H1 (cell line): ENCODE data around the gene CDON. TPM values are rescaled to one million over a fixed set of nuclear protein-coding genes. Genes with fewer than 3 reads are reported as not detected.

Source experiments
- CTCF ChIA-PET: fragments of 300-600 bp; sonication (Branson Sonifier 250); formaldehyde crosslinking; loops from one replicate; lab custom pipeline; 2021; ENCODE audit not compliant: partially characterized antibody; lab: Charles Lee
- POLR2A ChIA-PET: fragments of 300-600 bp; sonication (Branson Sonifier 250); formaldehyde crosslinking; loops from one replicate; lab custom pipeline; 2021; ENCODE audit warnings: inconsistent platforms; ENCODE audit not compliant: partially characterized antibody; lab: Charles Lee
- DNase-seq, 2 experiments: peaks; one replicate each; pipeline versions ENCODE4 v3.0.0 to v3.0.0-alpha.2; 2010 to 2022; ENCODE audit warnings: low spot score in 2 of 2, low read depth in 1 of 2, mixed read lengths in 1 of 2
- FAIRE-seq: peaks from 2 replicates; lab custom pipeline; 2011; peaks lifted over from hg19 to GRCh38; lab: Jason Lieb, UNC
- H2AFZ ChIP-seq: 2 replicates; pipeline ENCODE4 v1.8.1; 2012; ENCODE audit warnings: low read length, inconsistent platforms
- H2AK5ac ChIP-seq: 2 replicates; pipeline ENCODE4 v1.6.1; 2013; ENCODE audit warnings: low read depth, low read length
- H2BK120ac ChIP-seq: replicated peaks from 2 replicates; pipeline ENCODE3; 2013; ENCODE audit warnings: low read depth, low read length, inconsistent platforms
- H2BK12ac ChIP-seq: 2 replicates; pipeline ENCODE4 v1.6.1; 2013; ENCODE audit warnings: low read depth, low read length
- H2BK15ac ChIP-seq: 2 replicates; pipeline ENCODE4 v1.6.1; 2013; ENCODE audit warnings: low read length
- H2BK20ac ChIP-seq: 2 replicates; pipeline ENCODE4 v1.6.1; 2013; ENCODE audit warnings: low read length
- H2BK5ac ChIP-seq: 2 replicates; pipeline ENCODE4 v1.6.1; 2013; ENCODE audit warnings: low read depth, low read length
- H3K14ac ChIP-seq: 2 replicates; pipeline ENCODE4 v1.6.1; 2013; ENCODE audit warnings: inconsistent platforms; ENCODE audit not compliant: insufficient read length
- H3K18ac ChIP-seq: 2 replicates; pipeline ENCODE4 v1.6.1; 2013; ENCODE audit warnings: low read length; ENCODE audit errors: extremely low read depth
- H3K23ac ChIP-seq: 2 replicates; pipeline ENCODE4 v1.6.1; 2013; ENCODE audit warnings: inconsistent platforms; ENCODE audit not compliant: insufficient read length
- H3K23me2 ChIP-seq: 2 replicates; pipeline ENCODE4 v1.6.1; 2013; ENCODE audit warnings: low read depth, low read length
- H3K27ac ChIP-seq: 2 replicates; pipeline ENCODE4 v1.6.1; 2011; ENCODE audit warnings: low read depth, low read length, inconsistent platforms
- H3K27me3 ChIP-seq, 4 experiments: replicated peaks in 1 of 4; 1 replicate in 1 of 4; 2 replicates in 3 of 4; pipeline versions ENCODE4 v1.6.1 to v1.8.1; 2011 to 2013; ENCODE audit warnings: low read length in 3 of 4, mild to moderate bottlenecking in 3 of 4, inconsistent platforms in 2 of 4, mixed read lengths in 2 of 4, moderate library complexity in 1 of 4; ENCODE audit not compliant: control insufficient read depth in 3 of 4, insufficient read depth in 3 of 4; ENCODE audit errors: extremely low read depth in 1 of 4
- H3K36me3 ChIP-seq, 4 experiments: 2 replicates each; pipeline versions ENCODE4 v1.6.1 to v1.8.1; 2011 to 2013; ENCODE audit warnings: mild to moderate bottlenecking in 4 of 4, low read length in 3 of 4, moderate library complexity in 2 of 4, control low read depth in 1 of 4, inconsistent platforms in 1 of 4; ENCODE audit not compliant: insufficient read depth in 4 of 4, control insufficient read depth in 2 of 4
- H3K4ac ChIP-seq: replicated peaks from 2 replicates; pipeline ENCODE3; 2013; ENCODE audit warnings: low read length, low read depth, mixed read lengths, inconsistent platforms; ENCODE audit not compliant: insufficient read length
- H3K4me1 ChIP-seq, 4 experiments: replicated peaks in 1 of 4; 1 replicate in 1 of 4; 2 replicates in 3 of 4; pipeline versions ENCODE4 v1.6.1 to v1.8.1; 2011 to 2013; ENCODE audit warnings: low read length in 3 of 4, inconsistent platforms in 2 of 4, mixed read lengths in 1 of 4; ENCODE audit not compliant: insufficient read depth in 4 of 4, control insufficient read depth in 3 of 4
- H3K4me2 ChIP-seq, 2 experiments: 2 replicates each; pipeline versions ENCODE4 v1.6.1 to v1.8.1; 2011 to 2013; ENCODE audit warnings: low read depth in 2 of 2, low read length in 2 of 2, control low read depth in 1 of 2, inconsistent platforms in 1 of 2, mild to moderate bottlenecking in 1 of 2; ENCODE audit not compliant: insufficient read depth in 1 of 2
- H3K4me3 ChIP-seq, 4 experiments: fragments of 200-600, 300-600 bp in 1 of 4; sonication (generic), shearing (Covaris generic), sonication (Bioruptor Twin) in 1 of 4; 2 replicates each; pipeline versions ENCODE4 v1.5.1 to v1.8.1; 2011 to 2016; ENCODE audit warnings: low read length in 4 of 4, low read depth in 3 of 4, control low read depth in 2 of 4, inconsistent platforms in 2 of 4, mild to moderate bottlenecking in 2 of 4, mixed read lengths in 1 of 4, moderate library complexity in 1 of 4; ENCODE audit not compliant: insufficient read depth in 2 of 4; ENCODE audit errors: extremely low read depth in 1 of 4
- H3K56ac ChIP-seq: replicated peaks from 2 replicates; pipeline ENCODE3; 2013; ENCODE audit warnings: low read depth, mild to moderate bottlenecking, mixed read lengths, low read length, inconsistent platforms; ENCODE audit not compliant: insufficient read length
- H3K79me1 ChIP-seq: 2 replicates; pipeline ENCODE4 v1.6.1; 2013; ENCODE audit warnings: low read depth, low read length, control low read depth
- H3K79me2 ChIP-seq, 2 experiments: 2 replicates each; pipeline versions ENCODE4 v1.6.1 to v1.8.1; 2012 to 2013; ENCODE audit warnings: low read length in 2 of 2, mild to moderate bottlenecking in 2 of 2, inconsistent platforms in 1 of 2; ENCODE audit not compliant: insufficient read depth in 2 of 2, control insufficient read depth in 1 of 2
- H3K9ac ChIP-seq, 4 experiments: replicated peaks in 1 of 4; 1 replicate in 1 of 4; 2 replicates in 3 of 4; pipeline versions ENCODE4 v1.6.1 to v1.8.1; 2011 to 2013; ENCODE audit warnings: low read depth in 3 of 4, low read length in 3 of 4, control low read depth in 2 of 4, mild to moderate bottlenecking in 2 of 4, moderate library complexity in 2 of 4, inconsistent platforms in 1 of 4; ENCODE audit errors: extremely low read depth in 1 of 4
- H3K9me3 ChIP-seq, 2 experiments: 2 replicates each; pipeline versions ENCODE4 v1.6.1 to v1.8.1; 2012 to 2013; ENCODE audit warnings: mild to moderate bottlenecking in 2 of 2, moderate library complexity in 2 of 2, control low read depth in 1 of 2, inconsistent platforms in 1 of 2, low read depth in 1 of 2, low read length in 1 of 2, mixed read lengths in 1 of 2; ENCODE audit not compliant: insufficient read depth in 2 of 2
- H4K20me1 ChIP-seq, 2 experiments: replicated peaks in 1 of 2; 2 replicates each; pipeline versions ENCODE3 to v1.8.1; 2011 to 2013; ENCODE audit warnings: inconsistent platforms in 2 of 2, low read length in 2 of 2, mild to moderate bottlenecking in 1 of 2; ENCODE audit not compliant: insufficient read depth in 2 of 2, control insufficient read depth in 1 of 2
- H4K5ac ChIP-seq: 2 replicates; pipeline ENCODE4 v1.6.1; 2013; ENCODE audit warnings: low read length, low read depth, mixed read lengths, inconsistent platforms; ENCODE audit not compliant: insufficient read length
- H4K8ac ChIP-seq: 2 replicates; pipeline ENCODE4 v1.8.0; 2013; ENCODE audit warnings: mild to moderate bottlenecking, moderate library complexity, low read length, inconsistent platforms; ENCODE audit not compliant: insufficient read depth; ENCODE audit errors: extremely low read depth
- H4K91ac ChIP-seq: replicated peaks from 2 replicates; pipeline ENCODE3; 2013; ENCODE audit warnings: low read length, mixed read lengths, inconsistent platforms; ENCODE audit not compliant: insufficient read length
- ATF3 ChIP-seq: IDR thresholded peaks from 2 replicates; pipeline ENCODE4 v1.6.1; 2011; ENCODE audit warnings: low read depth, mild to moderate bottlenecking, low read length; ENCODE audit not compliant: insufficient read depth
- CEBPB ChIP-seq: IDR thresholded peaks from 2 replicates; pipeline ENCODE4 v1.6.1; 2012; ENCODE audit warnings: low read depth, low read length
- CHD2 ChIP-seq: IDR thresholded peaks from 2 replicates; pipeline ENCODE4 v1.6.1; 2012; ENCODE audit warnings: low read length, improper control_type of control experiment
- EGR1 ChIP-seq: IDR thresholded peaks from 2 replicates; pipeline ENCODE4 v1.6.1; 2011; ENCODE audit warnings: low read depth, low read length, borderline replicate concordance
- EP300 ChIP-seq, 2 experiments: IDR thresholded peaks; 1 replicate in 1 of 2; 2 replicates in 1 of 2; pipeline ENCODE4 v1.6.1; 2011 to 2012; ENCODE audit warnings: low read depth in 2 of 2, low read length in 2 of 2, mild to moderate bottlenecking in 2 of 2, borderline replicate concordance in 1 of 2, inconsistent platforms in 1 of 2, moderate library complexity in 1 of 2
- EZH2 ChIP-seq: fragments of 200-600 bp; sonication (generic); IDR thresholded peaks from 2 replicates; pipeline ENCODE4 v1.7.1; 2012; ENCODE audit warnings: low read depth, mild to moderate bottlenecking, moderate library complexity, low read length, inconsistent platforms; ENCODE audit not compliant: severe bottlenecking
- JUN ChIP-seq: IDR thresholded peaks from 2 replicates; pipeline ENCODE4 v1.6.1; 2011; ENCODE audit warnings: low read depth, mild to moderate bottlenecking, improper control_type of control experiment, low read length
- NRF1 ChIP-seq: IDR thresholded peaks from 2 replicates; pipeline ENCODE4 v1.6.1; 2011; ENCODE audit warnings: mild to moderate bottlenecking, low read depth, low read length, improper control_type of control experiment
- SAP30 ChIP-seq: fragments of 300-600 bp; sonication (generic); IDR thresholded peaks from 2 replicates; pipeline ENCODE4 v1.7.1; 2012; ENCODE audit warnings: low read length, moderate library complexity, mild to moderate bottlenecking, inconsistent platforms; ENCODE audit not compliant: insufficient read depth, insufficient replicate concordance
- SIRT6 ChIP-seq: IDR thresholded peaks from one replicate; pipeline ENCODE4 v1.7.1; 2012; ENCODE audit warnings: low read length, inconsistent platforms
- TEAD4 ChIP-seq: IDR thresholded peaks from 2 replicates; pipeline ENCODE4 v1.6.1; 2012; ENCODE audit warnings: low read depth, low read length, inconsistent platforms, mixed read lengths
- YY1 ChIP-seq: IDR thresholded peaks from 2 replicates; pipeline ENCODE4 v1.6.1; 2011; ENCODE audit warnings: low read depth, mild to moderate bottlenecking, low read length
- ZNF274 ChIP-seq: IDR thresholded peaks from 2 replicates; pipeline ENCODE4 v1.7.0; 2012; ENCODE audit warnings: low read length, borderline replicate concordance; ENCODE audit errors: extremely low read depth
- WGBS, 2 experiments: shearing (Covaris generic) in 1 of 2; methylation state at CpG; one replicate each; pipeline versions ENCODE4 v1.1.6 to v1.1.7; 2013 to 2015; ENCODE audit warnings: low lambda C conversion rate in 2 of 2, mixed read lengths in 2 of 2, inconsistent platforms in 1 of 2, low coverage in 1 of 2, missing lambda C conversion rate in 1 of 2; ENCODE audit not compliant: insufficient replicate concordance in 2 of 2, insufficient coverage in 1 of 2, insufficient read length in 1 of 2; ENCODE audit errors: extremely low coverage in 1 of 2, missing lambda C conversion rate in 1 of 2; 5-methylcytosine and 5-hydroxymethylcytosine counted together
- polyA plus RNA-seq, 7 experiments: library from polyadenylated mRNA; depleted of rRNA in 3 of 7; stranded (reverse) in 5 of 7; unstranded in 2 of 7; fragments of >200 nt in 5 of 7; fragments of 200-250 nt in 2 of 7; gene quantifications; 1 replicate in 5 of 7; 2 replicates in 1 of 7; 4 replicates in 1 of 7; pipeline versions ENCODE4 v1.2.1 to v1.2.3, GENCODE V29; 2011 to 2013; ENCODE audit warnings: missing spikeins in 2 of 7, mixed read lengths in 2 of 7
- total RNA-seq: library from RNA; stranded (reverse); fragmentation: NEBNext Ultra II Directional; extraction: Animal tissue kit (Norgen Biotek cat#: 25700); gene quantifications from 2 replicates; pipeline ENCODE4 v1.2.1, GENCODE V29; 2021

CDON gene
- total and polyA plus RNA-seq, 2 of the 8 experiments (the other 6 are each of a cell fraction or from before 2014, with no cell fraction given) = 11.0 to 32.5 TPM

- Histone ChIP-seq H4K20me1 (no peaks in the 10 kb centered on the region), H3K4me3 (no peak overlapping the region), H3K79me1 (no peaks in the 10 kb centered on the region), H3K9ac (no peak overlapping the region), H2AK5ac (no peak overlapping the region), H4K5ac (no peak overlapping the region), H2BK12ac (no peak overlapping the region), H3K79me2 (no peaks in the 10 kb centered on the region), H2BK5ac (no peak overlapping the region), H3K56ac (no peak overlapping the region), H3K36me3 (no peaks in the 10 kb centered on the region), H4K91ac (no peak overlapping the region), H3K4ac (no peak overlapping the region), H3K14ac (no peak overlapping the region), H3K27me3 (peaks cover 0 to 6% (median 2%) of the 10 kb centered on the region in 4 experiments; a peak in 2 of 7 replicates), H3K23ac (no peak overlapping the region), H3K23me2 (no peaks in the 10 kb centered on the region), H3K4me1 (peaks cover 6 to 14% (median 11%) of the 10 kb centered on the region in 4 experiments), H3K27ac (no peak overlapping the region), H4K8ac (no peak overlapping the region), H2AFZ (no peak overlapping the region), H2BK20ac (no peak overlapping the region), H3K9me3 (no peaks in the 10 kb centered on the region), H3K18ac (no peak overlapping the region), H3K4me2 (no peak overlapping the region), H2BK120ac (no peak overlapping the region), H2BK15ac (no peak overlapping the region)
- peak in 1 of 2 experiments; percentile 33 for DNase-seq
- no peak for FAIRE-seq
- ChIA-PET POLR2A (interaction anchor here (0.6 to 1.4 kb wide), 3 partner anchors 11 to 347 kb away, joined by 3 read pairs; no protein-coding TSS in a partner anchor), CTCF (interaction anchor here (1.0 to 3.2 kb wide), 4 partner anchors 10 to 258 kb away, joined by 3 to 10 read pairs (median 8); no protein-coding TSS in a partner anchor)
- WGBS, 2 experiments = 85% methylated on average over 12 of the region's 12 CpGs; no CpG with 5 or more reads in 1 of the 2 experiments
- TF ChIP-seq NRF1 = no peak
- no peak for TF ChIP-seq TEAD4
- TF ChIP-seq JUN = no peak
- no peak for TF ChIP-seq ATF3
- no peak for TF ChIP-seq EZH2
- no peak for TF ChIP-seq CHD2
- no peak for TF ChIP-seq EP300 (IDR thresholded peaks at IDR 0.05; ENCODE audit: borderline replicate concordance in 1 of 2, low read depth in 2 of 2, low read length in 2 of 2)
- TF ChIP-seq CEBPB = no peak
- TF ChIP-seq YY1 = no peak
- no peak for TF ChIP-seq ZNF274
- no peak for TF ChIP-seq EGR1
- TF ChIP-seq SAP30 = no peak
- TF ChIP-seq SIRT6 = no peak
These were observed 127.0 kb downstream of the CDON start for GRCh38 chr11:125935618-125936199.
